ENCODE data around the gene NUP54.

NUP54 gene, protein sequence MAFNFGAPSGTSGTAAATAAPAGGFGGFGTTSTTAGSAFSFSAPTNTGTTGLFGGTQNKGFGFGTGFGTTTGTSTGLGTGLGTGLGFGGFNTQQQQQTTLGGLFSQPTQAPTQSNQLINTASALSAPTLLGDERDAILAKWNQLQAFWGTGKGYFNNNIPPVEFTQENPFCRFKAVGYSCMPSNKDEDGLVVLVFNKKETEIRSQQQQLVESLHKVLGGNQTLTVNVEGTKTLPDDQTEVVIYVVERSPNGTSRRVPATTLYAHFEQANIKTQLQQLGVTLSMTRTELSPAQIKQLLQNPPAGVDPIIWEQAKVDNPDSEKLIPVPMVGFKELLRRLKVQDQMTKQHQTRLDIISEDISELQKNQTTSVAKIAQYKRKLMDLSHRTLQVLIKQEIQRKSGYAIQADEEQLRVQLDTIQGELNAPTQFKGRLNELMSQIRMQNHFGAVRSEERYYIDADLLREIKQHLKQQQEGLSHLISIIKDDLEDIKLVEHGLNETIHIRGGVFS

DNA sequence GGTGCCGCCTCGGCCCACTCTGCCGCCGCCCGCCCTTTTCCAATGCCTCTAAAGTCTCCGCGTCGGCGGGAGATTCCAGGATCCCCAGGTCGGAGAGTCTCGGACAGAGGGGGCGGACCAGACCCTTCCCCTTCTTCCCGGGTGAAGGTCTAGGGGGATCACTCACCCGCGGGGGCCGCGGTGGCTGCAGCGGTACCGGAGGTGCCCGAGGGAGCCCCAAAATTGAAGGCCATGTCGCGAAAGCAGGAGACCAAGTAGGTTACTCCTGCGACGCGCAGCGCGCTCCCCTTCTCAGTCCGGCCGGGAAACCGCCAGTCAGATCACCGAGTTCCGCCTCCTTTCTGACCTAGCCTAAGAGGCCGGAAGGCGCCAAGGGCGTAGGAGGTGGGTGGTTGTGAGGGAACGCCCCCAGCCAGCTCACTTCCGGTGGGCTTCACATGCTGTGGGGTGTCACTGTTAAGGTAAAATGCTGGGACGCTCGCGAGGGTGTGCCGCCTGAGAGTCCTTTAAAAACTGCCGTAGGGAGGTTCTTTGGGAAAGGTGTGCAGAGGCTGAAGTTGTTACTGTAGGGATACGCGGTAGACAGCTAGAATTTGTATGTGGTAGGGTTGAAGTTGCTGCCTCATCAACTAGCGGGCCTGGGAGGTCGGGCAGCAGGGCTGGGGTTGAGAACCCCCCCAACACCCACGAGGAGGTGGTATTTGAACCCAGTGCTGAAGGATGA is at the start of gene NUP54:
NUP54 (minus strand) TSS at position 256 of the 724 bp plus-strand sequence; CDS start at position 233, 23 bp downstream.
- DNase-seq = peak; percentile 83

DNA sequence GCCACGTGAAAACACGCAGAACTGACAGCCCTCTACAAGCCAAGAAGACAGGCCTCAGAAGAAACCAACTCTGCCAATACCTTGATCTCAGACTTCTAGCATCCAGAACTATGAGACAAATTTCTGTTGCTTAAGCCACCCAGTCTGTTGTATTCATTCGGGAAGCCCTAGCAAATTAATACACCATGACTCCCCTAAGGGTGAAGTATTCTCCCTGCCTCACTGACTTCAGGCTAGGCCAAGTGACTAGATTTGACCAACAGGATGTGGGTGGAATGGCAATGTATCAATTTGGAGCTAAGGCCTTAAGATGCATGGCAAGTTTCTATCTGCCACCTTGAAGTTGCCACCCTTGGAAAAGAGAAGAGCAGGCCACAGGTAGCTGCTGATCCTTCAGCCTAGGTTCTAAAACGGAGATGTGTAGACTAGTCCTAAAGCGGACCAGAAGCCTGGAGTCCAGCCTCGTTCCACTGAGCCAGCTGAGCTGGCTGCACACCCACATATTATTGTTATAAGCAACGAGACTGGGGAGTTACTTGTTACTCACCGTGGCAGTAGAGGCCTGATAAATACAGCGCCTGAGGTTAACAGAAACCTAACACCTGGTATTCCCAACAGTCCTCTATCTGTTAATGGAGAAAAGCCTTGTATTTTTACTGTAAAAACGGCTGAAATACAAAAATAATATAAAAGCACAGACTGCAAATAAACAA is 49.0 kb upstream of the NUP54 start:
- no peak for DNase-seq

DNA sequence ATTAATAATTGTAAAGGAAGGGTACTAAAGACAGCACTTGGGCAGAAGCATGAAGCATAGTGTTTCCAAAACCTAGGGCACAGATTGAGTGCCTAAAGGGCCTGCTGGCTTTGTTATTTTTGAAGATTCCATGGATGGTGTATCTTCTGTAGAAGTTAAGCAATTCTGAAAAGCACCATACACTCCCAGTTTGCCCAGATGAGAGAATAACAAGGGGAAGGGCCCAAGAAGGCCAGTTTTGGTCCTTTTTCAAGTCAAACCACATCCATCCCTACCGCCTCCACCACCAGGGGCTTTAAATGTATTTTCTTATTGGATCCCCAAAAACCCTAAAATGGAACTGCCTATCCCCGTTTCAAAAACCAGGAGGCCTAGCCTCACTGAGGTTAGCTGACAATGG is 48.2 kb upstream of the NUP54 start:
- no peak for DNase-seq

DNA sequence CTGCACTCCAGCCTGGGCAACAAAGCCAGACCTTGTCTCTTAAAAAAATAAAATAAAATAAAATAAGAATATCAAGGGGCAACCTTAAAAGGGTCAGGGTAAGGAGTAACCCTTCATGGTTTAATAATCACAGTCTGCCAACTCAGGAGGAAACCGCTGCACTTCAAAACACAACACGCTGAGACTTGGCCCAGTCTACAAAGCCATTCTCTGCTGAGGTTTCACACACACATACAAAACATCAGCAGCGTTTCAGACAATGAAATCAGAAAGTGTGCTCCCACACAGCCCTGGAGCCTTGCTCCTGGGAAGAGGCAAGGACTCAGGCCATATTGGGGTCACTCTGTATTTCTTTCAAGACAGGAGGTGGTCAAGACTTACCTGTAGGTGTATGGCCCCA is 47.1 kb upstream of the NUP54 start:
- no peak for DNase-seq

DNA sequence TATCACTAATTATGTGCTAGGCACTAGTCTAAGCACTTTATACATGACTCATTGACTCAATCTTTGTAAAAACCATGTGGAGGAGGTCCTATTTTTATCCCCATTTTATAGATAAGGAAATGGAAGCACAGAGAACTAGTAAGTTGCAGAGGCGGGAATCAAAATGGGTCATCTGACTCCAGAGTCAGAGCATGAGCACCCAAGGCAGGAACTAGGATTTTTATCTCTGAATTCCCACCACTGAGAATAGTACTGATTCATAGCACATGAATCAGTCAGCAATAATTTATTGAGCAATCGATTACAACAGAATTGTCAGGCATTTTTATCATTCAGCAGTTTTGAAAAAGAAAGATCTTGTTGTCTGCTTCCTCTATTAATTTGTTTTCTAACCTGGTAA is 46.1 kb upstream of the NUP54 start:
- DNase-seq = no peak

GRCh38 chr4:76192236-76192635 is 44.0 kb upstream of the NUP54 start:
- DNase-seq = no peak

DNA sequence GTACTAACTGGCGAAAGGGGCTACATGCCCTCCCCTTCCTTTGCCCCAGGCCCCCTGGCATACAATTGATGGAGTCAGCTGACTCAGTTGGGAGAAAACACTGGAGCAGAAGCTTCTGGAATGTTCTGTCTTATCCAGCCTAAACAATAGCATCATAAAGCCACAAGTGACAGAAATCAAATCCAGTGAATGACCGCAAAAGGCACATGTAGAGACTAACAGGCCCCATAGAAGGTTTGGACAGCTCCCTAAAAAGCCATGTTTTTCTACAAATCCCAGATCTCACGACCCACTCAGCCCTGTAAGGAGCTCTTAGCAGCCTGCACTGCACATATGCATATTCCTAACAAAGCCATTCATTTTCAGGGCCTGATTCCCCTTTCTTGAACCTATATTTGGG is 40.4 kb upstream of the NUP54 start:
- DNase-seq = no peak

GRCh38 chr4:76188149-76188548 is 40.0 kb upstream of the NUP54 start:
- DNase-seq = no peak

DNA sequence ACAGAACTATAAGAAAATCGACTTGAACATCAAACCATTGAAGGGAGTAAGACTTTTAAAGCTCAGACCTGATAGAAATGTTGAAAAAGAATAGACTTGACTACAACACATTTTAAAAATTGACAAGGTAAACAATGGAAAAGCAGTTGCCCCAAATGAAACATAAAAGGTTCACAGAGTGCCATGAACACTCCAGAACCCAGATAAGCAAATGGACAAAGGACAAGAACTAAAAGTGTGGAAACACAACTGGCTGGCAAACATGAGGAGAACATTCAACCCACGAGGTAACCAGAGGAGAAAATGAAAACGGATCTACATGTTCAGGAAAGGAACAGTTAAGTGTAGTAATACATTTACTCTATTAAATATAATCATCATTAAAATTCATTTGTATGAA is 39.0 kb upstream of the NUP54 start:
- no peak for DNase-seq

- no peak for DNase-seq
Observed at GRCh38 chr4:76182463-76182862, 34.3 kb upstream of the NUP54 start.

DNA sequence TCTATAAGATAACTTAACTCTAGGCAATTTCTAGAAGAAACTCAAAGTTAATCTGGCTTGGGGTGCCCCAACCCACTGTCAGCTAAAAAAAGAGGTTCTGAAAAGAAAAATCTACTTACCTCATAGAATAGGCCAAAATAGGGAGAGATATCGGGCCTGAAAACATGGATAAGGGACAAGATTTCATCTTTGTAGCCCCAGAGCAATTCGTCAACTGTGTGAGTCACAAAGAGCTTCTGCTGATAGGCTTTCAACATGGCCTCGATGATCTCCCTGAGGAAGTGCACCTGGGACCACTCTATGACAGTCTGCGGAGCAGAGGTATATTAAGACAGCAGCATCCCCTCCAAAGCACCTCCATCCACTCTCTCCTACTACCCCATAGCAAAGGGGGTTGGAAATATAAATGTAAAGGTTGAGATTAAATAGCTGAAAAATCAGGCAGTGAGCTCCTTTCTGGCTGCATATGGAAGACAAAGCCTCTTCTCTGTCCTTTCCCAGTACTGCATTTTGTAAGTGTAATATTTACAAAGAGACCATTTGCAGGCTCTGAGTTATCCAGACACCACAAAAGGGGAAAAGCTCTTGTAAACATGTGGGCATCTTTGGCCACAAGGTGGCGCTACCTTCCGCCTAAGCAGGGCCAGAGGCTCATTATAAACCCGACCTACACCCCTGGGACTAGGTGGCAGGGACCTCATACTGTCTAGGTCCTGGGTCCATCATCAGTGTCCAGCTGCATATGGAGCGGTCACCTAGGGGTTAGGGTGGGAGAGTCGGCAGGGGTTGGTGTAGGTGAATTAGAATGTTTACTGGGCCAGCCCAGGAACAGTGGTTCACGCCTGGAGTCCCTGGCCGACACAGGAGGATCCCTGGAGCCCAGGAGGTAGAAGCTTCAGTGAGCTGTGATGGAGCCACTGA is 31.5 kb upstream of the NUP54 start:
- DNase-seq = peak; percentile 70

DNA sequence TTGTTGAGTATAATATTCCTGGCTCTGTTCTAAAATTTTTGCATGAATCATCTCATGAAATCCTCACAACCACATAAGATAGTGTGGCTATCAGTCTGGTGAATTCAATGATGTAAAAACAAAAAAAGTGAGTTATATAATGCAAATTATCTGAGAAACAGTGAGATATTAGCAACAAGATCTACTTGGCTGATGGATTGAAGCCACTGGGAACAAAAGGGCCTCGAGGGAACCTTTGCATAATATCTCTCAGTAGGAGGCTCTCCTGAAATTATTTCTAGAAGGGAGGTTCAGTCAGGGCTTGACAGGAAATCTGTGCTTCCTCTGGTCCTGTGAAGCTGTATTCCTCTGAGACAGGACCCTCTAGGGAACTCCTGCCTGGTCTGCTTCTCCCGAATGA is 30.1 kb upstream of the NUP54 start:
- DNase-seq = no peak

DNA sequence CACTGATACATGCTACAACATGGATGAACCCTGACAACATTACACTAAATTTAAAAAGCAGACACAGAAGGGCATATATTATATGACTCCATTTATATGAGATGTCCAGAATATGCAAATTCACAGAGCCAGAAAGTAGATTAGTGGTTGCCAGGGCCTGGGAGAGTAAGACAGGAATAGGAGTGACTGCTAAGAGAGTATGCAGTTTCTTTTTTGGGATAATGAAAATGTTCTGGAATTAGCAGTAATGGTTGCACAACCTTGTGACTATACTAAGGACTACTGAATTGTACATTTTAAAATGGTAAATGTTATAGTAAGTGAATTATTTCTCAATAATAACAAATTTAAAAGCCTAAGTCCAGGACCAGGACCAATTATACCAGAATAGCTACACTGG is 29.5 kb upstream of the NUP54 start:
- DNase-seq = no peak

GRCh38 chr4:76175336-76175735 is 27.1 kb upstream of the NUP54 start:
- DNase-seq = no peak

DNA sequence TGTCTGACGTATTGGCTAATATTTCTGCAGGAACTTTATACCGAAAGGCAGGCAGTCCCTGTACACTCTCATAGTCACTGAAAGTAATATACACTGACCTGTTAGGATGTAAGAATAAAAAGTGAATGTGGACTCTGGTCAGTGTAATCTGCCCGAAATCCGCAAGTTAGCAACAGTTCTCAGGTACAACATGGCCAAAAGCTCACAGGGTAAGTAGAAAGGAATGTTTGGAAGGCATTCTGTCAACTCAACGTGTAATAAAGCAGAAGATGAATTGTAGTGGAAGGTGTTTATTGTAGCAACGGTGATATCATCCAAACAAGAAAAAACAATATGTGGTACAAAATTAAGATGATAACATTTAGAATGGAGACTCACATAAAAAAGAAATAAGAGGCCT is 26.0 kb upstream of the NUP54 start:
- no peak for DNase-seq

DNA sequence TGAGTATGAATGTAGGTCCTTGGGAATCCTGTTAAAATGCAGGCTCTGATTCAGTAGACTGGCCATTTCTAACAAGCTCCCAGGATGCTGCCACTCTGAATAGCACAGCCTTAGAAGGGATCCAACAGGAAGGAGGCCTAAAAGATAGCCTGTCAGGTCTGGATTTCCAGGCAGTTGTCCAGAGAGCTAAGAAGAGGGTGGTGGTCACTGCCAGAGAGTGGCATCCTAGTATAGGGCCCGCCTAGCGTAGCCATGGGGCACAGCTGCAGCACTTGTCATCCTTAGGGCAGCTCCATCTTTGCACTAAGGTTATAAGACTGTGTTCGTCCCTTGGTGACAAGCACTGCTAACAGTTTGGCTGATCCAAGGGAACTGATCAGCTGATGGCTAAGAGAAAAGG is 20.5 kb upstream of the NUP54 start:
- no peak for DNase-seq

GRCh38 chr4:76166480-76166879 is 18.3 kb upstream of the NUP54 start:
- no peak for DNase-seq

DNA sequence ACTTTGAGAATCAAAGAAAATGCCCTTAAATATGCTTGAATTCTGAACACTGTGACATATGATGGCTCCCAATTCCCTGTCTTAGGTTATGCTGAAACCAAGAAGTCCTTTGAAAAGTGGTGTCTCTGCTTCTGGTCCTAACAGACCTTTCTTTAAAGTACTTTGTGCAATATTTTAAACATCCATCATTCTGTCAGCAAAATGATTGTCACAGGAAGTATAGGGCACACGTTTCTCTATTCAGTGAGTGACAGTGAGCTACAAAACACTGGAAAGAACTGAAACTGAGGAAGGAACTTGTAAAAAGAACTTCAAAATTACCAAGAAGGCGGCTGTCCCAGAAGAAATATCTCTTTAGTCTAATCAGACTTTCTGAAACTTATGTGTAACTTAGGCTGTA is 12.2 kb upstream of the NUP54 start:
- no peak for DNase-seq

GRCh38 chr4:76156635-76157034 is 8.4 kb upstream of the NUP54 start:
- no peak for DNase-seq

- DNase-seq = no peak
Observed at GRCh38 chr4:76155979-76156378, 7.8 kb upstream of the NUP54 start.

DNA sequence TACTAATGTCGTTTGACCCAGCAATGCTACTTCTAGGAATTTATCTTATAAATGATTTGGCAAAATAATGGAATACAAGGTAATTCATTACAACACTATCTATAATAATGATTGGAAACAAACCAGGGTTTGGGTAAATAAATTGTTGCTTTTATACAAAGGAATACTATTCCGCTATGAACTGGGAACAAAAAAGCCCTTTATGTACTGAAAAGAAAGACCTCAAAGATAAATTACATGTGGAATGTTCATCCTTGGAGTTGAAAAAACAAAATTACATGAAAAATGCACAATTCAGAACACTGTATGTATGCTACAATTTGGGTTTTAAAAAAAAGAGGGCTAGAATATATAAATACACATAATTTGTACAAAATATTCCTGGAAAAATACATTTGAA is 5.2 kb upstream of the NUP54 start:
- no peak for DNase-seq

GRCh38 chr4:76147454-76148141 is 599 bp downstream of the NUP54 start:
- DNase-seq = peak; percentile 31
